RKO (cell line): ENCODE measurements around the gene GPANK1.

ENCODE experiments used
- DNase-seq: peaks from one replicate; pipeline ENCODE4 v3.0.0-alpha.2; 2016; ENCODE audit warnings: low spot score

GPANK1 gene

GRCh38 chr6:31691078-31691463, 26.3 kb upstream of the GPANK1 start:
- DNase-seq: no peak

DNA sequence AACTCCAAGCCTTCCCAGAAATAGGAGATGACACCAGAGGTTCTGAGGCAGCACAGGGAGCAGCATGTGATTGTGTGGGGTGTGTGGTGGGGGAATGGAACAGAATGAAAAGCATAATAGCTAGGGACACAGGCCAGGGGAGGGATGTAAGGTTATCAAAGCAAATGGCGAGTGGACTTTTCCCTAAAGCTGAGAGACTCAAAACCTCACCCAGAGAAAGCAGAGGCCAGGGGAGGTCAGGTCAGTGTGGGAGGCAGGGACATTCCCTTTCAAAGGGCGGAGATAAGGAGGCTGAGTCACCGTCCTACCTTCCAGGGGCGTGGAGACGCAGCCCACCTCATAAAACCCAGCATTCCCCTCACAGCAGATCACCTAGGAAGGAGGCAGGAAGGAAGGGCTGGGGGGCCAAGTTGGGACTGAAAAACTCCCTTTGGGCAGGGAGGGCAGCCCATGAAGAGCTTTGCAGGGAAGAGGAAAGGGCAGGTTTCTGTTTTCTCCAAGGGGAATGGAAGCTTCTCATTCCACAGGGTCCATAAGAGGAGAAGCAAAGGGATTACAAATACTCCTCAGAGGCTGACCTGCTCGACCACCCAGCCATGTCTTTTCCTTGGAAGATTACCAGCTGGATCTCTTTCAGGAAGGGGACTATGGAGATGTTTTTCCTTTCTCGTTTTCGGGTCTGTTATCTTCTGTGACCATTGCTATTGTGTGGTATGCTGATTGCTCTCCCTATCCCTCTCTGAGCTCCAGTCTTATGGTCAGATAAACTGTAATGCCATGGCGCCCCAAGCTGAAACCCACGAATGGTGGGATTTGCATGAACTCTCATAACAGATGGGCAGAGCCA, 25.7 kb upstream of the GPANK1 start:
- DNase-seq: no peak

DNA sequence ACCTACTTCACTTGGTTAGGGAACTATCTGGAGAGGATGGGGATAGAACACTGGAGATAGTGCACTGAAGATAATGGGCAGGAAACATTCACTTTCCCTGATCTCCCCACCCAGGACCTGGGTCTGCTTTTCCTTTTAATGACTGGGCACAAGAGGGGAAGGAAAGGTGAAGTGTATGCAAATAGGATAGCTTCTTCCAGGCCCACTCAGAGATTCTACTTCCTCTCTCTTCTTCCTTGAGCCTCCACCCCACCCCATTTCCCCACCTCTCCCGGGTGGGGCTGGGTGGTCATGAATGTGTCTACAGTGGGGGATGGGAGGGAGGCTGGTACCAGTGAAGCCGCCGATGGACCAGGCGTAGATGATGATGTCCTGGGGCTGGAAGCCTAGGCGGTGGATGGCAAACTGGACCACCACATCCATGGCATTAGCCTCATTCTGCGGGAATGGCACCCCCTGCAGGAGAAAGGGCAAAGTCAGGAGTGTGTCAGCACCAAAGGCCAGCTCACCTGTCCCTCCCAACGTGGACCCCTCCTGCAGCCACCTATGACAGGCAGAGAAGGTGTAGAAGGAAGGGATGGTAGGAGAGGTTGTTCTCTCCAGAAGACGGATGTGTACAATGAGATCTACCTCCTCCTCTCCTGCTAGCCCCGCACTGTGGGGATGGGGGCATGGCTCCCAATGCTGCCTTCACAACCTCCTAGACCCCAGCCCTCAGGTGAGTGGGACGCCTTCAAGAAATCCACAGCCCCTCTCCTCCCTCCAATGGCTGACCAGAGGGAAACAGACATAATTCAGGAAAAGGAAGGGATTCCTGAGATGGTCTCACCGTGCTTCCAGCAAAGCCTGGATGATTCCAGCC, 24.7 kb upstream of the GPANK1 start:
- no peak for DNase-seq

- DNase-seq: no peak
Observed at GRCh38 chr6:31687860-31688693, 23.3 kb upstream of the GPANK1 start.

- DNase-seq: no peak
Observed at GRCh38 chr6:31687321-31687720, 22.5 kb upstream of the GPANK1 start.

DNA sequence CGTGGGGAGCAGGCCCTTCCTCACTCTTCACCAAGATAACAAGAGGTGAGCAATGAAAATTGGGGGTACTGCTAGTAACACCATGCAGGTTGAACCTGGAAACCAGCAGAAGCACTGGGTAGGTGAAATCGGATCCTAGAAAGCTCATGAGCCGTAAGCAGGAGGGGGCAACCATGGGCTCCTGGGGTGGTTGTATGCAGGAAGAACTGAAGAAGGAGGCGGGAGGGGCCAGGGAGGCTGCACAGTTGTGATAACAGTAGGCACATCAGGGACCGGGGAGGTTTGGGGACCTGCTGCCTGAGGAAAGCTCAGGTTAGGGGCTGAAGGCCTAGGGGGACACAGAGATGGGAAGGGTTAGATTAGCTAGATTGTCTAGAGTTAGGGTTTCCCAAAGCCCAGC, 21.7 kb upstream of the GPANK1 start:
- DNase-seq: no peak

- no peak for DNase-seq
Observed at GRCh38 chr6:31683591-31683990, 18.8 kb upstream of the GPANK1 start.

- DNase-seq: peak; percentile 77
Observed at GRCh38 chr6:31681135-31681671, 16.4 kb upstream of the GPANK1 start.

GRCh38 chr6:31680226-31681134, 15.7 kb upstream of the GPANK1 start, which contains the start of gene LY6G5C:
TSS of gene LY6G5C (minus strand) at chr6:31681067. CDS start at chr6:31680373, 694 bp downstream.
- peak; percentile 94 for DNase-seq

DNA sequence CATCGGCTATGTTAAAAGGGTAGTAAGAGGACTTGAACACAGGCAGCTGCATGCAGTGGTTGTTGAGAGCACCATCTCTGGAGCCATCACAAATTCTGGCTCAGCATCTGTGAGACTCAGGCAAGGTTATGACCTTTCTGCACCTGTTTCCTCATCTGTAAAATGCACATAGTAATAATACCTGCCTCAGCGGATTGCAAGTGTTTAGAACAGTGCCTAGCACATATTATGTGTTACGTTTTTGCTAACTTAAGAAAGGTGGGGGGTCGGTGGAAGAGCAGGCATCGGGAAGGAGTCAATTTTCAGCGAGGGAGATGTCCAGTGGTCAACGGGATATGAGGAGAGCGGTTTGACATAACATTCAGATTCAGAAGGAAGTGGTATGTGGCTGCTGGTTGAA, 13.2 kb upstream of the GPANK1 start:
- DNase-seq: no peak

DNA sequence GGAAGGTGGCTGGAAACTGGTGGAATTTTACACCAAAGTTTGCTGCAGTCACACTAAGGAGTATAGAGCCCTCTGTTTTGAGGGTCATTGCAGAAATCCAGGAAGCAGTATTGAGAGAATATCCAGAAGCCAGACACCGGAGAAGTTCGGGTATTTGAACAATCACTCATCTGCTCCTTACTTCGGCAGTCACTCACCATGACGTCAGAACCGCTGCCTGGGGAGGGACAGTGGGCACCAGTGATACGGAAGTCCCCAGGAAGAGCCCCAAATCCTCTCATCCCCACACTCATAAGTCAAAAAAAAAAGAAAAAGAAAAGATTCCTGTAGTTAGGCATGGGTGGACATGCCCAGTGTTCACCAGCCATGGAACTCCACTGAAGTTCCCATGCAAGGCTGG, 12.1 kb upstream of the GPANK1 start:
- no peak for DNase-seq

DNA sequence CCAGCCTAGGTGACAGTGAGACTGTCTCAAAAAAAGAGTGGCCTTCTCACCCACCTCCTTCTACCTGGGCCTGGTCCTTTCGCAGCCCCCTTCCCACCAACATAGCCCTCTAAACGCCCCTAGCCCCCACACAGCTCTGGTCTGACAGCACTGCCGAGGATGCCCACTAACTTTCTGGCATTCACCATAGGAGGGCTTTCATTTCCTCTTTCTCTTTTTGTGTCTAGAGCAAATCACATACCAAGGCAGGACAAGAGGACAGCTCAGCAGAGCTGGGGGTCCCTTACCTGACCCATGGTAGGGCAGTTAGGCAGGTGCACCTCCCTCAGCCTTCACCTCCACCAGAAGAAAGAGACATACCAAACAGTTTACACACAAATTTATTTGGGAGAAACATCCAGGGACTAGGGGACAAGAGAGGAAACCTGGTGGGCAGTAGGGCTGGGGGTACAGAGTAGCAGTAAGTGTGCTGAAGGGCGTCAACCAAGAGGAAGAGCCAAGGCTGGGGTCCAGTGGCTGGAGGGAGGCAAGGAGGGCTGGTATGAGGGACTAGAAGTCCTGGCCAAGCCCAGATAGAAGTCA, 11.6 kb upstream of the GPANK1 start:
- no peak for DNase-seq

- DNase-seq: no peak
Observed at GRCh38 chr6:31669676-31670075, 4.9 kb upstream of the GPANK1 start, which contains the start of gene LY6G5B. TSS of gene LY6G5B (plus strand) at chr6:31669976. CDS start at chr6:31670951, 975 bp downstream.

GRCh38 chr6:31666337-31666965, 1.7 kb upstream of the GPANK1 start:
- DNase-seq: peak; percentile 33

DNA sequence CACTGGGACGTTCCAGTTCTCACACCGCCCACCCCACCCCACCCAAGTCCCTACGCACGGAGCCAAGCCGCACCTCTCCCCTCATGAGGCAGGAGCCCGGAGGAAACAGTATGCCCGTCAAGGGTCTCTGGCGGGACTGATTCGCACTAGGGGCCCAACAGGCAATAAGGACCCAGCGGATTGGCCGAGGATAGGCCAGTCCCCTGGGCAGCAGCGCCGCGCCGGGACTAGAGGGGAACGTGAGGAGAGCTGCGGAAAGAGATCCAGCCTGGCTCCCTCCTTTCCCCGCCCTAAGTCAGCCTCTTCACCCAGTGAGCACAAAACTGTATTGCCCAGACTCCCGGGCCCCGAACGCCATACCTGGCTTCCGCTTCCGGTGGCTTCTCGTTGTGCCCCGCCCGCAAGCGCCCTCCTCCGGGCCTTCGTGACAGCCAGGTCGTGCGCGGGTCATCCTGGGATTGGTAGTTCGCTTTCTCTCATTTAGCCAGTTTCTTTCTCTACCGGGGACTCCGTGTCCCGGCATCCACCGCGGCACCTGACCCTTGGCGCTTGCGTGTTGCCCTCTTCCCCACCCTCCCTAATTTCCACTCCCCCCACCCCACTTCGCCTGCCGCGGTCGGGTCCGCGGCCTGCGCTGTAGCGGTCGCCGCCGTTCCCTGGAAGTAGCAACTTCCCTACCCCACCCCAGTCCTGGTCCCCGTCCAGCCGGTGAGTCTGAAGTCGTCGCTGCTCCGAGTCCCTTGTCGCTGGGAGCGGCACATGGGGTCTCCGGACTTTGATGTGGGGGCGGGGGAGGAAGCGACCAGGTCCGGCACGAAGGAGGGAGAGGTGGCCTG, 922 bp upstream of the GPANK1 start, which contains the start of gene CSNK2B:
CSNK2B (plus strand) TSS at position 580 of the 836 bp plus-strand sequence. CDS start 752 bp downstream, outside the sequence.
- peak; percentile 97 for DNase-seq

- peak; percentile 94 for DNase-seq
Observed at GRCh38 chr6:31663961-31664789, 622 bp downstream of the GPANK1 start.

- peak; percentile 89 for DNase-seq
Observed at GRCh38 chr6:31663126-31663960, 1.5 kb downstream of the GPANK1 start.
